ENCODE data around the gene MAML1. TPM values are rescaled to one million over a fixed set of nuclear protein-coding genes. Genes with fewer than 3 reads are reported as not detected.
"Not testable (repeated sequence)": the region's sequence is repeated elsewhere in the genome, so short reads cannot be mapped to it uniquely, and the experiment has no call there.

Gene MAML1
- total and polyA plus RNA-seq, 7 experiments from 2014 or later = 3.5 to 51.2 (median 33.4) TPM

DNA sequence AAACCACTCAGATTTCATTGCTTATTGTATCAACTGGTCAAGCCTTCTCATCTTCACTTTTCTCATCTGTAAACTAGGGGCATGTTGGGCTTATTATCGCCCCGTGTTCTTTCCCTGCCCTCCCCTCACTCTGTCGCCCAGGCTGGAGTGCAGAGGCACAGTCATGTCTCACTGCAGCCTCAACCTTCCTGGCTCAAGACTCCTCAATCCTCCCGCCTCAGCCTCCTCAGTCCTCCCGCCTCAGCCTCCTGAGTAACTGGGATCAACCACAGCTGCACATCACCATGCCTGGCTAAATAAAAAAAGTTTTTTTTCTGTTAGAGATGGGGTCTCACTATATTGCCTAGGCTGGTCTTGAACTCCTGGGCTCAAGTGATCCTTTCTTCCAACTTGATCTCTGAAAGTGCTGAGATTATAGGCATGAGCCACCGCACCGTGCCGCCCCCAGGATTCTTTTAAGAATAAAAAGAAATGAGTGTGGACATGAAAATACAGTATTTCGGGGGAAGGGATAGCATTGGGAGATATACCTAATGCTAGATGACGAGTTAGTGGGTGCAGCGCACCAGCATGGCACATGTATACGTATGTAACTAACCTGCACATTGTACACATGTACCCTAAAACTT, 2.0 kb downstream of the MAML1 start:
- Histone ChIP-seq H3K36me3 (ENCODE audit: control insufficient read depth in 2 of 3, insufficient read depth in 3 of 3, low read length in 3 of 3) (peaks cover 0 to 15% (median 5%) of the 10 kb centered on the region in 3 experiments), H3K4me1 (ENCODE audit: control insufficient read depth in 2 of 2, insufficient read depth in 2 of 2, low read length in 2 of 2) (peaks cover 25 to 45% of the 10 kb centered on the region in 2 donors), H3K9me3 (ENCODE audit: control insufficient read depth in 2 of 3, low read length in 3 of 3) (no peaks in the 10 kb centered on the region), H3K4me3 (ENCODE audit: low read length) (peak overlapping the region; percentile 70), H3K27me3 (ENCODE audit: control insufficient read depth in 2 of 2, insufficient read depth in 2 of 2, low read length in 2 of 2) (no peaks in the 10 kb centered on the region), H3K27ac (ENCODE audit: low read depth, low read length) (peak overlapping the region; percentile 100)
- ATAC-seq (no peak), DNase-seq (no peak)
- no peaks in the 10 kb centered on the region for H3K27me3 Mint-ChIP-seq
- peaks cover 38 to 68% (median 60%) of the 10 kb centered on the region in 7 donors for H3K4me1 Mint-ChIP-seq
- POLR2A ChIA-PET = interaction anchor here (0.6 to 1.2 kb wide), 2 partner anchors 10 to 23 kb away, joined by 3 read pairs; no protein-coding TSS in a partner anchor
- H3K9me3 Mint-ChIP-seq = no peaks in the 10 kb centered on the region
- peak overlapping the region; percentile 91 to 96 (median 94) for H3K4me3 Mint-ChIP-seq
- H3K27ac Mint-ChIP-seq = peak overlapping the region; percentile 51 to 99 (median 93)
- peaks cover 2 to 27% (median 18%) of the 10 kb centered on the region in 5 donors for H3K36me3 Mint-ChIP-seq
- intact Hi-C loops (cut with micrococcal nuclease) = no loop called here
- CTCF ChIA-PET = interaction anchor here (0.6 kb wide), 2 partner anchors 39 to 57 kb away, joined by 3 to 4 read pairs; no protein-coding TSS in a partner anchor

DNA sequence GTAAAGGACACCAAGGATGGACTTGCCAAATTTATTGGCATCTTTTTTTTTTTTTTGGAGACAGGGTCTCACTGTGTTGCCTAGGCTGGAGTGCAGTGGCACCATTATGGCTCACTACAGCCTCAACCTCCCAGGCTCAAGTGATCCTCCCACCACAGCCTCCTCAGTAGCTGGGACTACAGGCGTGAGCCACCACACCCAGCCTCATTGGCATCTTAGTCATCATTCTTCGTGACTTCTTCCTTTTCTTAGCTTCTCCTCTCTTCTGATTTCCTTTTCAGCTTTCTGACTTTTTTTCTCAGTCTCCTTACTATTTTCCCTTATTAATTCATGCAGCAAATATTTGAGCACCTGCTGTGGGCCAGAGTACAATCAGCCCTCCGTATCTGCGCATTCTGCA, 6.1 kb downstream of the MAML1 start:
- peaks cover 24 to 37% of the 10 kb centered on the region in 2 donors for H3K4me1 ChIP-seq (ENCODE audit: control insufficient read depth in 2 of 2, insufficient read depth in 2 of 2, low read length in 2 of 2)
- H3K9me3 Mint-ChIP-seq = no peaks in the 10 kb centered on the region

DNA sequence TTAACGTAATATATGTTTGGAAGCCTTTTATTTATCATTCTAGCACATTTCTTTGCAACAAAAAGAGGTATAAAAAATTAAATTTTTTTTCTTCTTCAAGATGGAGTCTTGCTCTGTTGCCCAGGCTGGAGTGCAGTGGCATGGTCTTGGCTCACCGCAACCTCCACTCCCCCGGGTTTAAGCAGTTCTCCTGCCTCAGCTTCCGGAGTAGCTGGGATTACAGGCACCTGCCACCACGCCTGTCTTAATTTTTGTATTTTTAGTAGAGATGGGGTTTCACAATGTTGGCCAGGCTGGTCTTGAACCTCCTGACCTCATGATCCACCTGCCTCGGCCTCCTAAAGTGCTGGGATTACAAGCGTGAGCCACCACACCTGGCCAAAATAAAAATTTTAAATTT, 11.5 kb downstream of the MAML1 start:
- DNase-seq; ATAC-seq; CTCF ChIA-PET; H3K9me3 ChIP-seq (ENCODE audit: control insufficient read depth in 2 of 3, low read length in 3 of 3); H3K27ac ChIP-seq (ENCODE audit: low read depth, low read length); H3K4me3 ChIP-seq (ENCODE audit: low read length); intact Hi-C loops (cut with micrococcal nuclease); H3K36me3 ChIP-seq (ENCODE audit: control insufficient read depth in 2 of 3, insufficient read depth in 3 of 3, low read length in 3 of 3); H3K27me3 Mint-ChIP-seq; H3K4me3 Mint-ChIP-seq; H3K27ac Mint-ChIP-seq; H3K27me3 ChIP-seq (ENCODE audit: control insufficient read depth in 2 of 2, insufficient read depth in 2 of 2, low read length in 2 of 2); H3K9me3 Mint-ChIP-seq: not testable (repeated sequence)
- POLR2A ChIA-PET = interaction anchor here (1.3 kb wide), 1 partner anchor 9 kb away, joined by 3 read pairs; no protein-coding TSS in a partner anchor
- peaks cover 0 to 15% of the 10 kb centered on the region in 2 donors for H3K4me1 ChIP-seq (ENCODE audit: control insufficient read depth in 2 of 2, insufficient read depth in 2 of 2, low read length in 2 of 2)
- Mint-ChIP-seq H3K36me3 (peaks cover under 1 to 23% (median 19%) of the 10 kb centered on the region in 5 donors), H3K4me1 (peaks cover 16 to 53% (median 40%) of the 10 kb centered on the region in 7 donors)

More for the DNA sequence above, 6.1 kb downstream of the MAML1 start:
- DNase-seq (no peak), ATAC-seq (no peak)
- Histone ChIP-seq H3K36me3 (ENCODE audit: control insufficient read depth in 2 of 3, insufficient read depth in 3 of 3, low read length in 3 of 3) (peaks cover 0 to 15% (median 5%) of the 10 kb centered on the region in 3 experiments), H3K27me3 (ENCODE audit: control insufficient read depth in 2 of 2, insufficient read depth in 2 of 2, low read length in 2 of 2) (no peaks in the 10 kb centered on the region), H3K4me3 (ENCODE audit: low read length) (no peak overlapping the region), H3K27ac (ENCODE audit: low read depth, low read length) (no peak overlapping the region), H3K9me3 (ENCODE audit: control insufficient read depth in 2 of 3, low read length in 3 of 3) (no peaks in the 10 kb centered on the region)
- Mint-ChIP-seq H3K36me3 (peaks cover 13 to 34% (median 31%) of the 10 kb centered on the region in 5 donors), H3K27ac (peak overlapping the region in 6 of 9 donors; percentile 17 to 66 (median 38)), H3K4me3 (peak overlapping the region in 6 of 10 donors; percentile 12 to 70 (median 44)), H3K4me1 (peaks cover 47 to 78% (median 59%) of the 10 kb centered on the region in 7 donors), H3K27me3 (no peaks in the 10 kb centered on the region)
- ChIA-PET POLR2A (interaction anchor here (1.0 to 2.2 kb wide), 2 partner anchors 42 to 115 kb away, joined by 4 to 7 read pairs; partner anchors contain the start of gene HNRNPH1), CTCF (interaction anchor here (0.9 kb wide), 1 partner anchor 17 kb away, joined by 4 read pairs; no protein-coding TSS in a partner anchor)
- intact Hi-C loops (cut with micrococcal nuclease) = no loop called here

DNA sequence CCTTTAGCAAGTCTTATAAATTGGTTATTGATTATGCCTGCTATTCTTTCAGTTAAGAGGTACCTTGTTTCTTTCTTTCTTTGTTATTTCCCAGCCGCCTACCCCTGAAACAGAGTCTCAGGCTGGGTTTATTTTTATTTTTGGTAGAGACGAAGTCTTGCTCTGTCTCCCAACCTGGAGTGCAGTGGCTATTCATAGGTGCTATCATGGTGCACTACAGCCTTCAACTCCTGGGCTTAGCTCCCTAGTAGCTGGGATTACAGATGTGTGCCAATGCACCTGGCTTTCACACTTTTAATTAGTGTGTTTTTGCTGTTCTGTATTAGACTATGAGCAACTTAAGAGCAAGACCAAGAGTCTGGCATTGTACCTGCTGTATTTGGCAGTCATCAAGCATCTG, 14.2 kb downstream of the MAML1 start:
- Histone ChIP-seq H3K4me3 (ENCODE audit: low read length) (no peak overlapping the region), H3K27ac (ENCODE audit: low read depth, low read length) (no peak overlapping the region), H3K36me3 (ENCODE audit: control insufficient read depth in 2 of 3, insufficient read depth in 3 of 3, low read length in 3 of 3) (peaks cover 0 to 14% (median 0%) of the 10 kb centered on the region in 3 experiments), H3K27me3 (ENCODE audit: control insufficient read depth in 2 of 2, insufficient read depth in 2 of 2, low read length in 2 of 2) (no peaks in the 10 kb centered on the region), H3K9me3 (ENCODE audit: control insufficient read depth in 2 of 3, low read length in 3 of 3) (no peaks in the 10 kb centered on the region), H3K4me1 (ENCODE audit: control insufficient read depth in 2 of 2, insufficient read depth in 2 of 2, low read length in 2 of 2) (peaks cover 0 to 9% of the 10 kb centered on the region in 2 donors)
- DNase-seq (no peak), ATAC-seq (no peak)
- peaks cover 6 to 48% (median 36%) of the 10 kb centered on the region in 7 donors for H3K4me1 Mint-ChIP-seq
- H3K4me3 Mint-ChIP-seq = peak overlapping the region in 1 of 10 donors; percentile 58
- intact Hi-C loops (cut with micrococcal nuclease) = no loop called here
- peak overlapping the region in 5 of 9 donors; percentile 18 to 82 (median 47) for H3K27ac Mint-ChIP-seq
- peaks cover 0 to 17% (median 11%) of the 10 kb centered on the region in 5 donors for H3K36me3 Mint-ChIP-seq
- peaks cover 0 to 3% (median 0%) of the 10 kb centered on the region in 11 donors for H3K9me3 Mint-ChIP-seq
- CTCF ChIA-PET = no interaction called here
- POLR2A ChIA-PET = no interaction called here
- H3K27me3 Mint-ChIP-seq = no peaks in the 10 kb centered on the region

DNA sequence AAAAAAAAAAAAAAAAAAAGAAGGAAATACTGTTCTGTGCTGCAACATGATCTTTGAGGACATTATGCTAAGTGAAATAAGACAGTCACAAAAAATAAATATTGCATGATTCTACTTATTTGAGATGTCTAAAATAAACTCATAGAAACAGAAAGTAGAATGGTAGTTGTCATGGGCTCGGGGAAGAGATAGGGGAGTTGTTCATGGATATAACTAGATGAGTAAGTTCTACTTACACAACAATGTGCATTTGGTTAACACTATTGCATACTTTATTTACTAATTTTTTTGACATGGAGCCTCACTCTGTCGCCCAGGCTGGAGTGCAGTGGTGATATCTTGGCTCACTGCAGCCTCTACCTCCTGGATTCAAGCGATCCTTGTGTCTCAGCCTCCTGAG, 15.2 kb downstream of the MAML1 start:
- no peaks in the 10 kb centered on the region for H3K27me3 Mint-ChIP-seq
- peaks cover 0 to 3% (median 0%) of the 10 kb centered on the region in 11 donors for H3K9me3 Mint-ChIP-seq
- intact Hi-C loops (cut with micrococcal nuclease) = no loop called here
- CTCF ChIA-PET = no interaction called here
- Histone ChIP-seq H3K9me3 (ENCODE audit: control insufficient read depth in 2 of 3, low read length in 3 of 3) (no peaks in the 10 kb centered on the region), H3K4me3 (ENCODE audit: low read length) (no peak overlapping the region), H3K4me1 (ENCODE audit: control insufficient read depth in 2 of 2, insufficient read depth in 2 of 2, low read length in 2 of 2) (peaks cover 0 to 9% of the 10 kb centered on the region in 2 donors), H3K27ac (ENCODE audit: low read depth, low read length) (no peak overlapping the region), H3K27me3 (ENCODE audit: control insufficient read depth in 2 of 2, insufficient read depth in 2 of 2, low read length in 2 of 2) (no peaks in the 10 kb centered on the region), H3K36me3 (ENCODE audit: control insufficient read depth in 2 of 3, insufficient read depth in 3 of 3, low read length in 3 of 3) (peaks cover 0 to 14% (median 0%) of the 10 kb centered on the region in 3 experiments)
- H3K4me3 Mint-ChIP-seq = no peak overlapping the region
- peaks cover 0 to 17% (median 11%) of the 10 kb centered on the region in 5 donors for H3K36me3 Mint-ChIP-seq
- ATAC-seq = peak; percentile 38
- DNase-seq = no peak
- H3K27ac Mint-ChIP-seq = peak overlapping the region in 1 of 9 donors; percentile 70
- POLR2A ChIA-PET = no interaction called here
- H3K4me1 Mint-ChIP-seq = peaks cover 6 to 45% (median 35%) of the 10 kb centered on the region in 7 donors

DNA sequence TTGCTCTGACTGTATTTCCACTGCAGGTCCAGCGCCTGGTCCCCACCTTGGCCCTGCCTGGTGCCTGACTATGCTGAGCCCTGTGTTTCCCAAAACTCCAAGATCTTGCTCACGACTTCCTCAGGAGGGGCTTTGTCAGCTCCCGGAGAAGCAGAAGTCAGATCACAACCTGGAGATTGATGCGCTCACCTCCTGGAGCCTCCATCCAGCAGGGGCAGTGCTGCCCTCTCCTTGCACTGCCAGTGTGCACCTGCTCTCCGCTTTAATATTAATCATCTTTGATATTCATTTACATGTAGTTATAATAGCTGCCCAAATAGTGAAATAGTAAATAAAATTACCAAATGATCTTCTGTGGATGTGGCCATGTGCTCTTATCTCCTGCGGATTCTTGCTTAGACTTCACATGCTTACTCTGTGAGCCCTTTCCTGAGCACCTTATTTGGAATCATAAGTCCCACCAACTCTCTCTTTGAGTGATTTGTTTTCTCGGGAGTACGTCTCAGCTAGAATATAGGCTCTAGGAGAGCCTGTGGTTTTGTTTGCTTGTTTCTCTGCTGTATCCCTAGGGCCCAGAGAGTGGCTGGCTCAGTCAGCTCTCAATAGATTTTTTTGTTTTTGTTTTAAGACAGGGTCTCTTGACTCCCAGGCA, 17.4 kb downstream of the MAML1 start:
- peaks cover 0 to 3% (median 0%) of the 10 kb centered on the region in 11 donors for H3K9me3 Mint-ChIP-seq
- Histone ChIP-seq H3K27ac (ENCODE audit: low read depth, low read length) (no peak overlapping the region), H3K4me1 (ENCODE audit: control insufficient read depth in 2 of 2, insufficient read depth in 2 of 2, low read length in 2 of 2) (peaks cover 11% of the 10 kb centered on the region in 2 donors), H3K4me3 (ENCODE audit: low read length) (no peak overlapping the region), H3K36me3 (ENCODE audit: control insufficient read depth in 2 of 3, insufficient read depth in 3 of 3, low read length in 3 of 3) (peaks cover 0 to 14% (median 0%) of the 10 kb centered on the region in 3 experiments), H3K27me3 (ENCODE audit: control insufficient read depth in 2 of 2, insufficient read depth in 2 of 2, low read length in 2 of 2) (no peaks in the 10 kb centered on the region), H3K9me3 (ENCODE audit: control insufficient read depth in 2 of 3, low read length in 3 of 3) (no peaks in the 10 kb centered on the region)
- no peak for DNase-seq
- H3K27ac Mint-ChIP-seq = peak overlapping the region in 4 of 9 donors; percentile 22 to 54 (median 40)
- H3K27me3 Mint-ChIP-seq = no peaks in the 10 kb centered on the region
- intact Hi-C loops (cut with micrococcal nuclease) = no loop called here
- POLR2A ChIA-PET = interaction anchor here (0.7 kb wide), 1 partner anchor 126 kb away, joined by 3 read pairs; the partner anchor contains the start of gene HNRNPH1
- peaks cover 0 to 23% (median 15%) of the 10 kb centered on the region in 5 donors for H3K36me3 Mint-ChIP-seq
- H3K4me3 Mint-ChIP-seq = no peak overlapping the region
- CTCF ChIA-PET = no interaction called here
- peaks cover 23 to 64% (median 54%) of the 10 kb centered on the region in 7 donors for H3K4me1 Mint-ChIP-seq
- ATAC-seq = no peak

All from naive thymus-derived CD4-positive, alpha-beta T cell (primary cell).